Type B pancreatic cell (in vitro differentiated cells): ENCODE data around the gene EGFL7. TPM values are rescaled to one million over a fixed set of nuclear protein-coding genes. Genes with fewer than 3 reads are reported as not detected.
A peak's percentile ranks its signal among the peaks of the same experiment; 100 is the strongest.

ENCODE experiments used
- DNase-seq: peaks from one replicate; pipeline ENCODE4 v3.0.0; 2021; ENCODE audit warnings: mixed read lengths; ENCODE audit not compliant: unreplicated experiment; ENCODE audit errors: extremely low spot score
- H3K27ac Mint-ChIP-seq: 2 replicates; pipeline ENCODE4 v1.8.0; 2021; ENCODE audit warnings: mild to moderate bottlenecking, mixed read lengths
- H3K27me3 Mint-ChIP-seq: 2 replicates; pipeline ENCODE4 v1.8.0; 2021; ENCODE audit warnings: mixed read lengths
- H3K36me3 Mint-ChIP-seq: 2 replicates; pipeline ENCODE4 v1.8.0; 2021; ENCODE audit warnings: mixed read lengths
- H3K4me1 Mint-ChIP-seq: one replicate; pipeline ENCODE4 v1.8.0; 2021; ENCODE audit warnings: mixed read lengths; ENCODE audit not compliant: unreplicated experiment
- H3K4me3 Mint-ChIP-seq: 2 replicates; pipeline ENCODE4 v1.8.0; 2021; ENCODE audit warnings: mild to moderate bottlenecking, mixed read lengths
- H3K9me3 Mint-ChIP-seq: 2 replicates; pipeline ENCODE4 v1.8.0; 2021; ENCODE audit warnings: mixed read lengths
- CTCF ChIP-seq: fragments of 200-600 bp; sonication (generic); conservative IDR thresholded peaks from 2 replicates; pipeline ENCODE4 v1.5.0; 2021; ENCODE audit warnings: antibody characterized with exemption, mild to moderate bottlenecking
- total RNA-seq: library from RNA; stranded (reverse); gene quantifications from 2 replicates; pipeline ENCODE4 v1.2.1, GENCODE V29; 2021; ENCODE audit warnings: low replicate concordance

Gene EGFL7
- total RNA-seq, 1 donor from 2014 or later: 20.7 TPM

GRCh38 chr9:136714096-136714892, 51.6 kb downstream of the EGFL7 start:
- no peak for DNase-seq
- H3K9me3 Mint-ChIP-seq: no peaks in the 10 kb centered on the region
- TF ChIP-seq CTCF: no peak
- no peak overlapping the region for H3K27ac Mint-ChIP-seq
- peak overlapping the region; percentile 83 for H3K4me3 Mint-ChIP-seq
- H3K27me3 Mint-ChIP-seq: no peaks in the 10 kb centered on the region
- peaks cover 3% of the 10 kb centered on the region for H3K36me3 Mint-ChIP-seq
- H3K4me1 Mint-ChIP-seq: peaks cover 4% of the 10 kb centered on the region

GRCh38 chr9:136714893-136715274, 52.2 kb downstream of the EGFL7 start:
- Mint-ChIP-seq H3K9me3 (no peaks in the 10 kb centered on the region), H3K27ac (no peak overlapping the region), H3K4me1 (peaks cover 4% of the 10 kb centered on the region), H3K4me3 (no peak overlapping the region), H3K27me3 (no peaks in the 10 kb centered on the region), H3K36me3 (peaks cover 3% of the 10 kb centered on the region)
- DNase-seq: no peak
- no peak for TF ChIP-seq CTCF

GRCh38 chr9:136717399-136717798, 54.7 kb downstream of the EGFL7 start:
- no peak for TF ChIP-seq CTCF
- H3K27ac Mint-ChIP-seq: no peak overlapping the region
- no peak overlapping the region for H3K4me3 Mint-ChIP-seq
- no peaks in the 10 kb centered on the region for H3K27me3 Mint-ChIP-seq
- DNase-seq: no peak
- no peaks in the 10 kb centered on the region for H3K9me3 Mint-ChIP-seq
- peaks cover 7% of the 10 kb centered on the region for H3K36me3 Mint-ChIP-seq
- peaks cover 9% of the 10 kb centered on the region for H3K4me1 Mint-ChIP-seq

- Mint-ChIP-seq H3K9me3 (no peaks in the 10 kb centered on the region), H3K36me3 (peaks cover 8% of the 10 kb centered on the region), H3K4me3 (no peak overlapping the region), H3K27ac (no peak overlapping the region), H3K4me1 (peaks cover 9% of the 10 kb centered on the region), H3K27me3 (no peaks in the 10 kb centered on the region)
- DNase-seq: no peak
- no peak for TF ChIP-seq CTCF
These were observed 55.9 kb downstream of the EGFL7 start for GRCh38 chr9:136718345-136719194.

GRCh38 chr9:136719195-136719880, 56.6 kb downstream of the EGFL7 start:
- Mint-ChIP-seq H3K27me3 (no peaks in the 10 kb centered on the region), H3K4me3 (no peak overlapping the region), H3K4me1 (peaks cover 9% of the 10 kb centered on the region), H3K27ac (no peak overlapping the region), H3K9me3 (no peaks in the 10 kb centered on the region), H3K36me3 (peaks cover 15% of the 10 kb centered on the region)
- DNase-seq: no peak
- no peak for TF ChIP-seq CTCF
